SK-N-SH (cell line): ENCODE data around the gene SOD3. TPM values are rescaled to one million over a fixed set of nuclear protein-coding genes. Genes with fewer than 3 reads are reported as not detected.

ENCODE experiments used
- CTCF ChIA-PET: fragments of 300-600, 350-600 bp; formaldehyde crosslinking; extraction: SDS; loops from one replicate; lab custom pipeline; 2021; lab: Yijun Ruan, JAX
- POLR2A ChIA-PET: fragments of 350-600 bp; sonication (Branson Sonifier 250); formaldehyde crosslinking; extraction: SDS; loops from one replicate; lab custom pipeline; 2020; ENCODE audit warnings: antibody characterized with exemption, inconsistent platforms; lab: Yijun Ruan, JAX
- DNase-seq: peaks from one replicate; pipeline ENCODE4 v3.0.0; 2012
- H2AFZ ChIP-seq: fragments of 200-600 bp; sonication (generic); 2 replicates; pipeline ENCODE4 v1.8.1; 2016; ENCODE audit warnings: antibody characterized with exemption, mild to moderate bottlenecking, low read depth
- H3F3A ChIP-seq: fragments of 200-600 bp; sonication (generic); replicated peaks from 2 replicates; pipeline ENCODE3; 2016; ENCODE audit warnings: antibody characterized with exemption, mild to moderate bottlenecking; ENCODE audit not compliant: insufficient read depth
- H3K27ac ChIP-seq, 2 experiments: fragments of 200-500 bp in 1 of 2; fragments of 200-600 bp in 1 of 2; sonication (Bioruptor generic) in 1 of 2; sonication (generic), shearing (Covaris generic) in 1 of 2; 2 replicates each; pipeline versions ENCODE4 v1.5.1 to v1.6.1; 2014 to 2016; ENCODE audit warnings: low read depth in 2 of 2, inconsistent platforms in 1 of 2, low read length in 1 of 2, mild to moderate bottlenecking in 1 of 2, mixed read lengths in 1 of 2
- H3K27me3 ChIP-seq: fragments of 200-600 bp; sonication (generic), shearing (Covaris generic); 2 replicates; pipeline ENCODE4 v1.6.1; 2016; ENCODE audit warnings: mixed run types; ENCODE audit not compliant: insufficient read depth
- H3K36me3 ChIP-seq, 2 experiments: fragments of 200-500 bp in 1 of 2; fragments of 200-600 bp in 1 of 2; sonication (Bioruptor generic) in 1 of 2; sonication (generic) in 1 of 2; replicated peaks in 1 of 2; 2 replicates each; pipeline versions ENCODE3 to v1.5.1; 2014 to 2016; ENCODE audit warnings: low read length in 1 of 2, mild to moderate bottlenecking in 1 of 2; ENCODE audit not compliant: insufficient read depth in 2 of 2, control insufficient read depth in 1 of 2
- H3K4me1 ChIP-seq, 2 experiments: fragments of 200-500 bp in 1 of 2; fragments of 200-600 bp in 1 of 2; sonication (Bioruptor generic) in 1 of 2; sonication (generic), shearing (Covaris generic) in 1 of 2; 2 replicates each; pipeline versions ENCODE4 v1.5.1 to v1.6.1; 2014 to 2016; ENCODE audit warnings: low read depth in 1 of 2, low read length in 1 of 2, mixed run types in 1 of 2; ENCODE audit not compliant: insufficient read depth in 2 of 2, control insufficient read depth in 1 of 2
- H3K4me2 ChIP-seq: fragments of 200-600 bp; sonication (generic), shearing (Covaris generic); 2 replicates; pipeline ENCODE4 v1.6.1; 2017; ENCODE audit warnings: mixed run types
- H3K4me3 ChIP-seq, 2 experiments: fragments of 200-500 bp in 1 of 2; fragments of 200-600 bp in 1 of 2; sonication (Bioruptor generic) in 1 of 2; sonication (generic), shearing (Covaris generic) in 1 of 2; 2 replicates each; pipeline versions ENCODE4 v1.5.1 to v1.8.1; 2014 to 2016; ENCODE audit warnings: low read depth in 2 of 2, inconsistent platforms in 1 of 2, low read length in 1 of 2, mild to moderate bottlenecking in 1 of 2, mixed read lengths in 1 of 2, moderate library complexity in 1 of 2
- H3K79me2 ChIP-seq: fragments of 200-600 bp; sonication (generic); 2 replicates; pipeline ENCODE4 v1.8.1; 2017; ENCODE audit warnings: mild to moderate bottlenecking; ENCODE audit not compliant: insufficient read depth
- H3K9ac ChIP-seq: fragments of 200-600 bp; sonication (generic); 2 replicates; pipeline ENCODE4 v1.6.1; 2017; ENCODE audit warnings: mixed run types
- H3K9me2 ChIP-seq: fragments of 200-600 bp; sonication (generic); 2 replicates; pipeline ENCODE4 v1.6.1; 2017; ENCODE audit warnings: mixed run types
- H3K9me3 ChIP-seq: fragments of 200-600 bp; sonication (generic); 2 replicates; pipeline ENCODE4 v1.6.1; 2017; ENCODE audit warnings: mixed run types, mild to moderate bottlenecking, moderate library complexity
- H4K20me1 ChIP-seq: fragments of 200-600 bp; sonication (generic); 2 replicates; pipeline ENCODE4 v1.6.1; 2017; ENCODE audit warnings: mild to moderate bottlenecking, mixed run types; ENCODE audit not compliant: insufficient read depth
- CHD2 ChIP-seq: fragments of 150-350 bp; IDR thresholded peaks from 2 replicates; pipeline ENCODE4 v1.6.1; 2018; ENCODE audit warnings: low read length; ENCODE audit not compliant: partially characterized antibody
- CTCF ChIP-seq: fragments of 200-600 bp; sonication (generic); IDR thresholded peaks from 2 replicates; pipeline ENCODE4 v1.6.1; 2017; ENCODE audit warnings: antibody characterized with exemption, mild to moderate bottlenecking, moderate library complexity
- ELF1 ChIP-seq: IDR thresholded peaks from 2 replicates; pipeline ENCODE4 v1.4.0; 2012
- FOXJ3 ChIP-seq: sonication (generic); formaldehyde crosslinking; IDR thresholded peaks from 2 replicates; pipeline ENCODE4 v1.5.1; 2020; ENCODE audit warnings: mild to moderate bottlenecking, missing genetic modification reagents
- JUND ChIP-seq: IDR thresholded peaks from 2 replicates; pipeline ENCODE4 v1.4.0; 2012
- MAX ChIP-seq: IDR thresholded peaks from 2 replicates; pipeline ENCODE4 v1.4.0; 2012; ENCODE audit warnings: low read depth
- NFIC ChIP-seq: IDR thresholded peaks from 2 replicates; pipeline ENCODE4 v1.4.0; 2012; ENCODE audit warnings: borderline replicate concordance
- NRF1 ChIP-seq: IDR thresholded peaks from 2 replicates; pipeline ENCODE4 v1.6.1; 2012; ENCODE audit warnings: low read depth, mild to moderate bottlenecking, low read length
- RAD21 ChIP-seq: IDR thresholded peaks from 2 replicates; pipeline ENCODE4 v1.6.1; 2012; ENCODE audit warnings: mild to moderate bottlenecking, low read length
- RCOR1 ChIP-seq: fragments of 150-350 bp; IDR thresholded peaks from 2 replicates; pipeline ENCODE4 v1.6.1; 2017; ENCODE audit warnings: antibody characterized with exemption, low read length
- REST ChIP-seq: IDR thresholded peaks from 2 replicates; pipeline ENCODE4 v1.6.1; 2012; ENCODE audit warnings: mild to moderate bottlenecking, low read depth, low read length, moderate library complexity
- RFX5 ChIP-seq: IDR thresholded peaks from 2 replicates; pipeline ENCODE4 v1.6.1; 2012; ENCODE audit warnings: mild to moderate bottlenecking, improper control_type of control experiment, low read length
- RXRA ChIP-seq: IDR thresholded peaks from 2 replicates; pipeline ENCODE4 v1.4.0; 2012; ENCODE audit warnings: low read depth, mild to moderate bottlenecking, borderline replicate concordance
- SIN3A ChIP-seq: IDR thresholded peaks from 2 replicates; pipeline ENCODE4 v1.6.1; 2012; ENCODE audit warnings: low read depth, mild to moderate bottlenecking, low read length, moderate library complexity, borderline replicate concordance
- SMC3 ChIP-seq: IDR thresholded peaks from 2 replicates; pipeline ENCODE4 v1.6.1; 2012; ENCODE audit warnings: low read depth, low read length, improper control_type of control experiment
- TAF1 ChIP-seq: IDR thresholded peaks from 2 replicates; pipeline ENCODE4 v1.6.1; 2012; ENCODE audit warnings: low read depth, mild to moderate bottlenecking, low read length, moderate library complexity, borderline replicate concordance
- USF1 ChIP-seq: IDR thresholded peaks from 2 replicates; pipeline ENCODE4 v1.4.0; 2012; ENCODE audit warnings: low read depth, borderline replicate concordance
- WGBS: methylation state at CpG from one replicate; pipeline ENCODE4 v1.1.6; 2017; ENCODE audit warnings: low lambda C conversion rate; 5-methylcytosine and 5-hydroxymethylcytosine counted together
- polyA plus RNA-seq, 3 experiments: library from polyadenylated mRNA; depleted of rRNA; stranded (reverse); fragments of >200 nt; gene quantifications; 2 replicates each; pipeline ENCODE4 v1.2.3, GENCODE V29; 2012
- TF ChIP-seq, protein P1 (sequence below): IDR thresholded peaks from 2 replicates; pipeline ENCODE4 v1.4.0; 2012; ENCODE audit warnings: low read depth, borderline replicate concordance
- TF ChIP-seq, protein P2 (sequence below): fragments of 150-350 bp; IDR thresholded peaks from 2 replicates; pipeline ENCODE4 v1.6.1; 2017; ENCODE audit warnings: antibody characterized with exemption, low read length, low read depth, borderline replicate concordance

The SOD3 gene
- polyA plus RNA-seq, 1 of the 3 experiments (the other 2 are of a cell fraction) = 21.6 TPM

- H3K36me3 ChIP-seq = no peaks in the 10 kb centered on the region
- H3K4me3 ChIP-seq = no peak overlapping the region
- no peaks in the 10 kb centered on the region for H3K9me2 ChIP-seq
- no peaks in the 10 kb centered on the region for H3F3A ChIP-seq
- no peak overlapping the region for H3K4me2 ChIP-seq
- ChIA-PET POLR2A (no interaction called here), CTCF (no interaction called here)
- no peak for DNase-seq
- 77% methylated on average over 11 of the region's 11 CpGs for WGBS
- TF ChIP-seq CTCF (no peak), FOXJ3 (no peak), RFX5 (no peak), SIN3A (no peak), RXRA (no peak), CHD2 (no peak), JUND (no peak), MAX (no peak), USF1 (no peak), NRF1 (no peak), TAF1 (no peak), SMC3 (no peak), RAD21 (no peak), REST (no peak), RCOR1 (no peak), NFIC (no peak), ELF1 (no peak)
- TF ChIP-seq, protein P1, sequence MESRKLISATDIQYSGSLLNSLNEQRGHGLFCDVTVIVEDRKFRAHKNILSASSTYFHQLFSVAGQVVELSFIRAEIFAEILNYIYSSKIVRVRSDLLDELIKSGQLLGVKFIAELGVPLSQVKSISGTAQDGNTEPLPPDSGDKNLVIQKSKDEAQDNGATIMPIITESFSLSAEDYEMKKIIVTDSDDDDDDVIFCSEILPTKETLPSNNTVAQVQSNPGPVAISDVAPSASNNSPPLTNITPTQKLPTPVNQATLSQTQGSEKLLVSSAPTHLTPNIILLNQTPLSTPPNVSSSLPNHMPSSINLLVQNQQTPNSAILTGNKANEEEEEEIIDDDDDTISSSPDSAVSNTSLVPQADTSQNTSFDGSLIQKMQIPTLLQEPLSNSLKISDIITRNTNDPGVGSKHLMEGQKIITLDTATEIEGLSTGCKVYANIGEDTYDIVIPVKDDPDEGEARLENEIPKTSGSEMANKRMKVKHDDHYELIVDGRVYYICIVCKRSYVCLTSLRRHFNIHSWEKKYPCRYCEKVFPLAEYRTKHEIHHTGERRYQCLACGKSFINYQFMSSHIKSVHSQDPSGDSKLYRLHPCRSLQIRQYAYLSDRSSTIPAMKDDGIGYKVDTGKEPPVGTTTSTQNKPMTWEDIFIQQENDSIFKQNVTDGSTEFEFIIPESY = no peak
- TF ChIP-seq, protein P2, sequence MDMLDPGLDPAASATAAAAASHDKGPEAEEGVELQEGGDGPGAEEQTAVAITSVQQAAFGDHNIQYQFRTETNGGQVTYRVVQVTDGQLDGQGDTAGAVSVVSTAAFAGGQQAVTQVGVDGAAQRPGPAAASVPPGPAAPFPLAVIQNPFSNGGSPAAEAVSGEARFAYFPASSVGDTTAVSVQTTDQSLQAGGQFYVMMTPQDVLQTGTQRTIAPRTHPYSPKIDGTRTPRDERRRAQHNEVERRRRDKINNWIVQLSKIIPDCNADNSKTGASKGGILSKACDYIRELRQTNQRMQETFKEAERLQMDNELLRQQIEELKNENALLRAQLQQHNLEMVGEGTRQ = no peak
- H4K20me1 ChIP-seq = no peaks in the 10 kb centered on the region
- H3K27me3 ChIP-seq = no peaks in the 10 kb centered on the region
- no peak overlapping the region for H2AFZ ChIP-seq
- H3K9me3 ChIP-seq = no peaks in the 10 kb centered on the region
- H3K27ac ChIP-seq = no peak overlapping the region
- H3K9ac ChIP-seq = no peak overlapping the region
- no peaks in the 10 kb centered on the region for H3K79me2 ChIP-seq
- H3K4me1 ChIP-seq = no peaks in the 10 kb centered on the region
Observed at GRCh38 chr4:24806206-24806990, 11.0 kb downstream of the SOD3 start.
